ENCODE results near the gene MPRIP. TPM values are rescaled to one million over a fixed set of nuclear protein-coding genes. Genes with fewer than 3 reads are reported as not detected.

MPRIP gene
- total RNA-seq, 2 experiments from 2014 or later, result 132 to 135 TPM

DNA sequence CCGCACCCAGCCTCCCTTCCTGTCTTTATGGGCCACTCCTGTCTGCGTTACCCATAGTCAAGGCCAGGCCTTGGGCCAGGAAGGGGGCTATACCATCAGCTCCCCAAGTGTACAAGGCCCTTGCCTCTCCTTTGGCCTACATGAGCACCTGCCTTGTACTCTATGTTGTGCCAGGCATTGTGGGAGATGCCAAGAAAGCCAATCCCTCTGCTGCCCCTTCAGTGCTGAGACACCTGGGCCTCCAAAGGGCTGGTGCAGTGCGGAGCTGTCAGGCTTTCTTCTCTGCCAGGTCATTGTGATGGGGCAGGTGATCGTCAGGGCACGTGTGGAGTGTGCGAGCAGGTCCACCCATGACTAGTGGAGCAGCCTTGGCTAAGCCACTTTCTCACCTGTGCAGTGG is 59.9 kb downstream of the MPRIP start:
- TF ChIP-seq, protein P1, sequence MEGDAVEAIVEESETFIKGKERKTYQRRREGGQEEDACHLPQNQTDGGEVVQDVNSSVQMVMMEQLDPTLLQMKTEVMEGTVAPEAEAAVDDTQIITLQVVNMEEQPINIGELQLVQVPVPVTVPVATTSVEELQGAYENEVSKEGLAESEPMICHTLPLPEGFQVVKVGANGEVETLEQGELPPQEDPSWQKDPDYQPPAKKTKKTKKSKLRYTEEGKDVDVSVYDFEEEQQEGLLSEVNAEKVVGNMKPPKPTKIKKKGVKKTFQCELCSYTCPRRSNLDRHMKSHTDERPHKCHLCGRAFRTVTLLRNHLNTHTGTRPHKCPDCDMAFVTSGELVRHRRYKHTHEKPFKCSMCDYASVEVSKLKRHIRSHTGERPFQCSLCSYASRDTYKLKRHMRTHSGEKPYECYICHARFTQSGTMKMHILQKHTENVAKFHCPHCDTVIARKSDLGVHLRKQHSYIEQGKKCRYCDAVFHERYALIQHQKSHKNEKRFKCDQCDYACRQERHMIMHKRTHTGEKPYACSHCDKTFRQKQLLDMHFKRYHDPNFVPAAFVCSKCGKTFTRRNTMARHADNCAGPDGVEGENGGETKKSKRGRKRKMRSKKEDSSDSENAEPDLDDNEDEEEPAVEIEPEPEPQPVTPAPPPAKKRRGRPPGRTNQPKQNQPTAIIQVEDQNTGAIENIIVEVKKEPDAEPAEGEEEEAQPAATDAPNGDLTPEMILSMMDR (IDR thresholded peaks at IDR 0.05), result no peak
- Mint-ChIP-seq H3K36me3 (ENCODE audit: low read depth) (no peaks in the 10 kb centered on the region), H3K4me1 (ENCODE audit: low read depth) (peaks cover 8% of the 10 kb centered on the region), H3K27me3 (no peaks in the 10 kb centered on the region), H3K9me3 (no peaks in the 10 kb centered on the region), H3K27ac (no peak overlapping the region), H3K4me3 (no peak overlapping the region)
- no peak for DNase-seq
- no peak for ATAC-seq
- intact Hi-C loops (cut with micrococcal nuclease), result no loop called here
- CTCF ChIA-PET, result interaction anchor here (1.8 kb wide), 1 partner anchor 39 kb away, joined by 4 read pairs; no protein-coding TSS in a partner anchor
- POLR2A ChIA-PET, result interaction anchor here (1.2 kb wide), 1 partner anchor 20 kb away, joined by 3 read pairs; no protein-coding TSS in a partner anchor

DNA sequence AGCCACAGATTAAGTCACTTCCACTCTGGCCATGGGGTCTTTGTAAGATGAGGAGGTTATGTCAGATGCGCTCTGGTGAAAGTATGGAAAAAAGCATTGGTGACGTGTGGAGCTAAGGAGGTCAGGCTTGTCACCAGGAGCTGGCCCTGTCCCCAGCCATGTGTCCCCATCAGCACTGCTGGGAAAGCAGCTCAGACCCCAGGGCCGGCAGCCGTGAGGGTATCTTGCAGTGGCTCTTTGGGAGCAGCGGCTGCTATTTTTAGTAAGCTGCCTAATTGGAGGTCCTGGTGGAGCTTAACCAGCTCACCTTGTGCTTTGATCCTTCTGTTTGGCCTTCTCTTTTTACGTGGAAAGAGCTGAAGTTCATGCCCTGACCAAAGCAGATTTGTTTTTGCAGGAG is 60.9 kb downstream of the MPRIP start:
- POLR2A ChIA-PET, result interaction anchor here (0.6 kb wide), 1 partner anchor 11 kb away, joined by 3 read pairs; no protein-coding TSS in a partner anchor
- no peaks in the 10 kb centered on the region for H3K27me3 Mint-ChIP-seq
- intact Hi-C loops (cut with micrococcal nuclease), result no loop called here
- no peaks in the 10 kb centered on the region for H3K9me3 Mint-ChIP-seq
- H3K4me3 Mint-ChIP-seq, result no peak overlapping the region
- CTCF ChIA-PET, result interaction anchor here (1.8 kb wide), 1 partner anchor 38 kb away, joined by 4 read pairs; no protein-coding TSS in a partner anchor
- DNase-seq (no peak), ATAC-seq (no peak)
- TF ChIP-seq, protein P1 (IDR thresholded peaks at IDR 0.05), result no peak
- H3K27ac Mint-ChIP-seq, result no peak overlapping the region
- H3K4me1 Mint-ChIP-seq (ENCODE audit: low read depth), result peaks cover 18% of the 10 kb centered on the region
- no peaks in the 10 kb centered on the region for H3K36me3 Mint-ChIP-seq (ENCODE audit: low read depth)

DNA sequence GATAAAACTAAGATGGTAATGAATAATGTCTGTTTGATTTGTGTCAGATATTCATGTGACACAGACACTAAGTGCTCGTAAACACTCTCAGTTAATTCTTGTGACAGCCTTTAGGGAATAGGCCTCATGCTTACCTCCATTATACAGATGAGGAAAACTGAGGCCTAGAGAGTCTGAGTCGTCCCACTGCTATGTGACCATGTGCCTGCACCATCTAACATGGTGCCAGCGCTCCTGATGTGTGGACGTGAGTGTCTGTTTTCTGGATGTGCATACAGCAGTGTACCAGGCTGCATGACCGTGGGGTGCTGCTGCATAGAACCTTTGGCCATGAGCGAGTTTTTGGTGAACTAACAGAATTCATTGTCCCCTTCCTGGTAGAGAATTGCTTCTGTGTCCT is 61.8 kb downstream of the MPRIP start:
- ChIA-PET CTCF (no interaction called here), POLR2A (no interaction called here)
- ATAC-seq, result no peak
- Mint-ChIP-seq H3K27me3 (no peaks in the 10 kb centered on the region), H3K9me3 (no peaks in the 10 kb centered on the region), H3K4me1 (ENCODE audit: low read depth) (peaks cover 27% of the 10 kb centered on the region), H3K4me3 (no peak overlapping the region), H3K27ac (no peak overlapping the region), H3K36me3 (ENCODE audit: low read depth) (no peaks in the 10 kb centered on the region)
- DNase-seq, result no peak
- TF ChIP-seq, protein P1 (IDR thresholded peaks at IDR 0.05), result no peak
- intact Hi-C loops (cut with micrococcal nuclease), result no loop called here

DNA sequence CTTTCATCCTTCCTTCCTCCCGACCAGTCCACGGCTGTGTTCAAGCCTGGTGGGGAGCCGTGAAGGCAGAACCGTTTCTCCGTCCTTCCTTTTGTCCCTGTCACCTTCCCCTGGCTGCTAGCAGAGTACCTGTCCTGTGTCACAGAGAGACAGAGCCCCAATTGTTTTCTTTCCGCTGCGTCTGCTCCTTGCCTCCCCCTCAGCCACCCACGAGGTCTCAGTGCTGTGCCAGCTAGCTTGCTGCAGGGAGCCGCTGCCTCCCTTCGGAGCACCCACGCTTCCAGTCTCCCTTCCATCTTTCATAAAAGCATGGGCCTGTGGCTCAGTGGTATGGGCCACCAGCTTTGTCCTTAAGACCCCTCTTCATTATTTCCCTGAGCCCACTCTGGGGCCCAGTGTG is 62.2 kb downstream of the MPRIP start:
- intact Hi-C loops (cut with micrococcal nuclease), result no loop called here
- peaks cover 32% of the 10 kb centered on the region for H3K4me1 Mint-ChIP-seq (ENCODE audit: low read depth)
- no peaks in the 10 kb centered on the region for H3K9me3 Mint-ChIP-seq
- ATAC-seq (no peak), DNase-seq (no peak)
- H3K27ac Mint-ChIP-seq, result no peak overlapping the region
- ChIA-PET POLR2A (no interaction called here), CTCF (no interaction called here)
- no peak overlapping the region for H3K4me3 Mint-ChIP-seq
- H3K36me3 Mint-ChIP-seq (ENCODE audit: low read depth), result no peaks in the 10 kb centered on the region
- TF ChIP-seq, protein P1 (IDR thresholded peaks at IDR 0.05), result no peak
- H3K27me3 Mint-ChIP-seq, result no peaks in the 10 kb centered on the region

DNA sequence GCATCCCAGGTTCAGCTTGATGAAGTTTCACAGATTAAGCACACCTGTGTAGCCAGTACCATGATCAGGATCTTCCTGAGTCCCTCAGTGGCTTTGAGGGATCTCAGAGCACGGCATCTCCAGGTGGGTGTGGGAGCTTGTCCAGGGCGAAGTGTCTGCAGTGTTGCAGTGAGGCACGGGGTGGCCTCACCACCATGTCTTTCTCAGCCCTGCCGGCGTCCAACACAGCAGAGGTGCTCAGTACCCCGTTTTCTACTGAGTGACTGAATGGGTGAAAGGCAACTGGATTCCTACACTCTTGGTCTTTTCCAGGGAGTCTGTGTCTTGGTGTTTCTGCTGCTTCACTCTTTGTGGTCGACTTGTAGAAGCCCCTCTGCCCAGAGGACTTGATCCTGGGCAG is 63.7 kb downstream of the MPRIP start:
- TF ChIP-seq, protein P1 (IDR thresholded peaks at IDR 0.05), result no peak
- ChIA-PET CTCF (no interaction called here), POLR2A (no interaction called here)
- no peaks in the 10 kb centered on the region for H3K36me3 Mint-ChIP-seq (ENCODE audit: low read depth)
- no peak overlapping the region for H3K4me3 Mint-ChIP-seq
- no peaks in the 10 kb centered on the region for H3K9me3 Mint-ChIP-seq
- intact Hi-C loops (cut with micrococcal nuclease), result no loop called here
- H3K27ac Mint-ChIP-seq, result no peak overlapping the region
- no peak for DNase-seq
- no peak for ATAC-seq
- H3K27me3 Mint-ChIP-seq, result no peaks in the 10 kb centered on the region
- H3K4me1 Mint-ChIP-seq (ENCODE audit: low read depth), result peaks cover 45% of the 10 kb centered on the region

All from activated CD8-positive, alpha-beta T cell treated with anti-CD3 and anti-CD28 coated beads for 36 hours (primary cell).